Panc1 (cell line): Measurements from ENCODE around the gene TLX1.

Source experiments
- POLR2AphosphoS5 ChIP-seq: IDR thresholded peaks from 2 replicates; pipeline ENCODE4 v1.6.1; 2012; ENCODE audit warnings: mild to moderate bottlenecking, low read depth, low read length, moderate library complexity
- SIN3A ChIP-seq: IDR thresholded peaks from 2 replicates; pipeline ENCODE4 v1.6.1; 2012; ENCODE audit warnings: low read depth, mild to moderate bottlenecking, low read length, moderate library complexity, borderline replicate concordance; ENCODE audit not compliant: insufficient read depth
- TF ChIP-seq, protein P1 (sequence below): fragments of 450-650 bp; IDR thresholded peaks from 2 replicates; pipeline ENCODE4 v1.5.1; 2017; ENCODE audit warnings: mild to moderate bottlenecking

DNA sequence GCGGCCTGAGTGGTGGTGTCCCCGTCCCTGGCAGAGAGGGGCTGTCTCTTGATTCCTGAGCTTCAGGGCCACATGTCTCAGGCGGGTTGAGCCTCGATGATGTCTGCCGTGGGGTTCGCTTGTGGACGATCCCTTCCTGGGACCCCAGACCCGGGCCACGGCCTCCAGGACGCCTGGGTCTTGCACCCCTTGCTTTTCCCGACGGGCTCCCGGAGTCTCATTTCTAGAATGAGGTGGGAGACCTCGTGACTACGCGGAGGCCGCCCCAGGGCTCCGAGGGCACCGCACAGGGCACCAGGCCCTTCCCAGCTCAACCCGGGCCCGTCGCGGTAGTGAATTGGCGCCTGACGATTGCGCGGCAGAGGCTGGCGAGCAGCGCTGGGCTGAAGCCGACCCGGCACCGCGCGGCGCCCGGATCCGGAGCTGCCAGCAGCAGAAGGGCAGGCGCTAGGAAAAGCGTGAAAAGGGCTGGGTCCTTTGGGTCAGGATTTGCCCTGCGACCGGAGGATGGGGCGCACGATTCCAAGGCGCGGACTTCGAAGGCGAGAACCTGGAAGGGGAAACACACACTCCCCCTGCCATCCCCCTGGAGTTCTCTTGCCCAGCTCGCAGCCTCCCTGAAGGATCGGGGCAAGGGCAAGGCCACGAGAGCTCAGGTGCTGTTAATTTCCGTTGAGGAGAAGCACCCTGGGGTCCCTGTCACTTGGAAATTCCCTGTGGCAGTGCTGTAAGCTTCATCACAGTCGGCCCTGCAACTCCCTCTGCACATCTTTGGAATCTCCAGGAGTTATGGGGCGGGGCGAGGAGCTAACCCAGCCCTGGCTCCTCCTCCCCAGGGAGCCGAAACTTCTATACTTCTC lies 15.5 kb downstream of the TLX1 start:
- TF ChIP-seq, protein P1, sequence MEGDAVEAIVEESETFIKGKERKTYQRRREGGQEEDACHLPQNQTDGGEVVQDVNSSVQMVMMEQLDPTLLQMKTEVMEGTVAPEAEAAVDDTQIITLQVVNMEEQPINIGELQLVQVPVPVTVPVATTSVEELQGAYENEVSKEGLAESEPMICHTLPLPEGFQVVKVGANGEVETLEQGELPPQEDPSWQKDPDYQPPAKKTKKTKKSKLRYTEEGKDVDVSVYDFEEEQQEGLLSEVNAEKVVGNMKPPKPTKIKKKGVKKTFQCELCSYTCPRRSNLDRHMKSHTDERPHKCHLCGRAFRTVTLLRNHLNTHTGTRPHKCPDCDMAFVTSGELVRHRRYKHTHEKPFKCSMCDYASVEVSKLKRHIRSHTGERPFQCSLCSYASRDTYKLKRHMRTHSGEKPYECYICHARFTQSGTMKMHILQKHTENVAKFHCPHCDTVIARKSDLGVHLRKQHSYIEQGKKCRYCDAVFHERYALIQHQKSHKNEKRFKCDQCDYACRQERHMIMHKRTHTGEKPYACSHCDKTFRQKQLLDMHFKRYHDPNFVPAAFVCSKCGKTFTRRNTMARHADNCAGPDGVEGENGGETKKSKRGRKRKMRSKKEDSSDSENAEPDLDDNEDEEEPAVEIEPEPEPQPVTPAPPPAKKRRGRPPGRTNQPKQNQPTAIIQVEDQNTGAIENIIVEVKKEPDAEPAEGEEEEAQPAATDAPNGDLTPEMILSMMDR, result no peak
- no peak for TF ChIP-seq POLR2AphosphoS5
- TF ChIP-seq SIN3A, result no peak
